IMR-90 (cell line): ENCODE data around the gene FNIP2. TPM values are rescaled to one million over a fixed set of nuclear protein-coding genes. Genes with fewer than 3 reads are reported as not detected.
A peak's percentile ranks its signal among the peaks of the same experiment; 100 is the strongest.

Source experiments
- ATAC-seq: fragments of 200-7000 bp; cut with Tn5 transposase; 2 replicates; pipeline ENCODE4 v1.9.1; 2020; ENCODE audit warnings: low read depth, mild to moderate bottlenecking, moderate library complexity
- BruUV-seq: library from RNA; stranded (reverse); fragments of 400-500 nt; replicated peaks from 2 replicates; lab custom pipeline; 2021; lab: Mats Ljungman, UMichigan
- CTCF ChIA-PET: fragments of 300-600 bp; formaldehyde crosslinking; extraction: SDS; loops from one replicate; lab custom pipeline; 2021; ENCODE audit warnings: antibody characterized with exemption; lab: Yijun Ruan, JAX
- POLR2A ChIA-PET: fragments of 300-600 bp; sonication (Branson Sonifier 250); formaldehyde crosslinking; loops from one replicate; lab custom pipeline; 2022; ENCODE audit warnings: antibody characterized with exemption; ENCODE audit not compliant: unreplicated experiment; lab: Charles Lee
- DNase-seq: peaks from one replicate; pipeline ENCODE4 v3.0.0; 2013
- H2AFZ ChIP-seq: replicated peaks from 2 replicates; pipeline ENCODE3; 2013; ENCODE audit warnings: low read length, mild to moderate bottlenecking; ENCODE audit not compliant: poor library complexity
- H2AK5ac ChIP-seq: 2 replicates; pipeline ENCODE4 v1.6.1; 2013; ENCODE audit warnings: low read depth, low read length, inconsistent platforms
- H2AK9ac ChIP-seq: replicated peaks from 2 replicates; pipeline ENCODE3; 2013; ENCODE audit warnings: mild to moderate bottlenecking, low read depth, low read length, moderate library complexity; ENCODE audit not compliant: poor library complexity
- H2BK120ac ChIP-seq: 2 replicates; pipeline ENCODE4 v1.6.1; 2013; ENCODE audit warnings: low read depth, low read length, inconsistent platforms
- H2BK15ac ChIP-seq: 3 replicates; pipeline ENCODE4 v1.6.1; 2013; ENCODE audit warnings: low read depth, low read length, inconsistent platforms
- H2BK20ac ChIP-seq: 2 replicates; pipeline ENCODE4 v1.6.1; 2013; ENCODE audit warnings: low read depth, mild to moderate bottlenecking, inconsistent platforms, low read length, moderate library complexity
- H2BK5ac ChIP-seq: 2 replicates; pipeline ENCODE4 v1.6.1; 2013; ENCODE audit warnings: mild to moderate bottlenecking, low read depth, low read length, inconsistent platforms; ENCODE audit not compliant: poor library complexity, severe bottlenecking
- H3K14ac ChIP-seq: replicated peaks from 2 replicates; pipeline ENCODE4 v1.6.1; 2013; ENCODE audit warnings: low read depth, low read length, inconsistent platforms
- H3K18ac ChIP-seq: 2 replicates; pipeline ENCODE4 v1.6.1; 2013; ENCODE audit warnings: low read depth, low read length, control low read depth
- H3K23ac ChIP-seq: 2 replicates; pipeline ENCODE4 v1.6.1; 2013; ENCODE audit warnings: low read depth, low read length, inconsistent platforms
- H3K27ac ChIP-seq: 2 replicates; pipeline ENCODE4 v1.5.1; 2013; ENCODE audit warnings: mild to moderate bottlenecking, control low read depth, low read length; ENCODE audit not compliant: insufficient read depth
- H3K27me3 ChIP-seq: 2 replicates; pipeline ENCODE4 v1.6.1; 2013; ENCODE audit warnings: low read length; ENCODE audit not compliant: control insufficient read depth, insufficient read depth
- H3K36me3 ChIP-seq: 2 replicates; pipeline ENCODE4 v1.6.1; 2013; ENCODE audit warnings: low read length, mixed read lengths; ENCODE audit not compliant: control insufficient read depth, insufficient read depth
- H3K4ac ChIP-seq: 2 replicates; pipeline ENCODE4 v1.6.1; 2013; ENCODE audit warnings: low read depth, low read length, inconsistent platforms
- H3K4me1 ChIP-seq: 2 replicates; pipeline ENCODE4 v1.6.1; 2013; ENCODE audit warnings: low read length, mixed read lengths; ENCODE audit not compliant: control insufficient read depth, insufficient read depth
- H3K4me2 ChIP-seq: 2 replicates; pipeline ENCODE4 v1.6.1; 2013; ENCODE audit warnings: low read depth, mild to moderate bottlenecking, control low read depth, low read length, moderate library complexity
- H3K4me3 ChIP-seq: 2 replicates; pipeline ENCODE4 v1.5.1; 2013; ENCODE audit warnings: low read depth, mild to moderate bottlenecking, control low read depth, low read length, moderate library complexity; ENCODE audit not compliant: insufficient read depth
- H3K56ac ChIP-seq: 2 replicates; pipeline ENCODE4 v1.6.1; 2013; ENCODE audit warnings: low read length, inconsistent platforms; ENCODE audit not compliant: insufficient read depth; ENCODE audit errors: extremely low read depth
- H3K79me1 ChIP-seq, 2 experiments: 2 replicates each; pipeline ENCODE4 v1.6.1; 2013; ENCODE audit warnings: low read length in 2 of 2, inconsistent platforms in 1 of 2, low read depth in 1 of 2
- H3K9ac ChIP-seq: 2 replicates; pipeline ENCODE4 v1.6.1; 2013; ENCODE audit warnings: low read depth, low read length, control low read depth
- H3K9me1 ChIP-seq: 2 replicates; pipeline ENCODE4 v1.6.1; 2013; ENCODE audit warnings: low read length, inconsistent platforms; ENCODE audit not compliant: insufficient read depth
- H3K9me3 ChIP-seq: 2 replicates; pipeline ENCODE4 v1.6.1; 2013; ENCODE audit warnings: low read length; ENCODE audit not compliant: control insufficient read depth, insufficient read depth
- H4K20me1 ChIP-seq: 2 replicates; pipeline ENCODE4 v1.6.1; 2013; ENCODE audit warnings: low read length, inconsistent platforms; ENCODE audit not compliant: insufficient read depth
- H4K5ac ChIP-seq: 2 replicates; pipeline ENCODE4 v1.6.1; 2013; ENCODE audit warnings: mild to moderate bottlenecking, low read depth, low read length, control low read depth
- H4K8ac ChIP-seq, 2 experiments: 2 replicates each; pipeline ENCODE4 v1.6.1; 2013; ENCODE audit warnings: low read depth in 2 of 2, low read length in 2 of 2, control low read depth in 1 of 2, inconsistent platforms in 1 of 2
- H4K91ac ChIP-seq: 2 replicates; pipeline ENCODE4 v1.6.1; 2013; ENCODE audit warnings: low read depth, low read length, inconsistent platforms; ENCODE audit not compliant: insufficient read depth
- BHLHE40 ChIP-seq: fragments of 150-350 bp; IDR thresholded peaks from 2 replicates; pipeline ENCODE4 v1.6.1; 2016; ENCODE audit warnings: mild to moderate bottlenecking, low read depth, low read length
- CEBPB ChIP-seq: IDR thresholded peaks from 2 replicates; pipeline ENCODE4 v1.6.1; 2012; ENCODE audit warnings: low read depth, low read length, improper control_type of control experiment
- FOS ChIP-seq: fragments of 150-350 bp; IDR thresholded peaks from 2 replicates; pipeline ENCODE4 v1.6.1; 2016; ENCODE audit warnings: low read depth, low read length
- MAZ ChIP-seq: IDR thresholded peaks from 2 replicates; pipeline ENCODE4 v1.6.1; 2012; ENCODE audit warnings: low read depth, mild to moderate bottlenecking, low read length, improper control_type of control experiment, moderate library complexity, borderline replicate concordance
- NFE2L2 ChIP-seq: fragments of 150-350 bp; IDR thresholded peaks from 2 replicates; pipeline ENCODE4 v1.6.1; 2016; ENCODE audit warnings: low read depth, mild to moderate bottlenecking, low read length
- POLR2A ChIP-seq: IDR thresholded peaks from 2 replicates; pipeline ENCODE4 v1.6.1; 2012; ENCODE audit warnings: mild to moderate bottlenecking, low read depth, low read length
- WGBS, 2 experiments: methylation state at CpG; one replicate each; pipeline versions ENCODE4 v1.1.5 to v1.1.7; 2013; ENCODE audit warnings: missing lambda C conversion rate in 2 of 2; ENCODE audit not compliant: insufficient read length in 1 of 2; ENCODE audit errors: extremely low coverage in 2 of 2; 5-methylcytosine and 5-hydroxymethylcytosine counted together
- dilution Hi-C: fragments of 300-500 bp; cut with HindIII; formaldehyde crosslinking; loops from one replicate; pipeline ENCODE4 v1.14.3; 2018; ENCODE audit warnings: low sequenced_read_pairs; ENCODE audit not compliant: unreplicated experiment
- in situ Hi-C: fragments of 300-500 bp; cut with MboI; formaldehyde crosslinking; loops from 3 replicates; pipeline ENCODE4 v1.14.3; 2019; ENCODE audit warnings: low sequenced_read_pairs, inconsistent platforms, mixed read lengths
- intact Hi-C: fragments of 100-400 bp; cut with micrococcal nuclease; formaldehyde crosslinking; loops from 2 replicates; pipeline ENCODE4 v1.10.0; 2022
- polyA plus RNA-seq, 3 experiments: library from polyadenylated mRNA; depleted of rRNA; stranded (reverse); fragments of >200 nt; gene quantifications; 2 replicates each; pipeline ENCODE4 v1.2.3, GENCODE V29; 2012; ENCODE audit warnings: low replicate concordance in 1 of 3
- total RNA-seq: library from RNA; depleted of rRNA; stranded (reverse); fragments of >200 nt; gene quantifications from 2 replicates; pipeline ENCODE4 v1.2.3, GENCODE V29; 2012
- TF ChIP-seq, protein P1 (sequence below): fragments of 150-350 bp; IDR thresholded peaks from 2 replicates; pipeline ENCODE4 v1.6.1; 2016; ENCODE audit warnings: low read depth, mild to moderate bottlenecking, low read length, moderate library complexity, borderline replicate concordance

Gene FNIP2
- total and polyA plus RNA-seq, 2 of the 4 experiments (the other 2 are of a cell fraction), result 4.7 to 24.6 TPM

DNA sequence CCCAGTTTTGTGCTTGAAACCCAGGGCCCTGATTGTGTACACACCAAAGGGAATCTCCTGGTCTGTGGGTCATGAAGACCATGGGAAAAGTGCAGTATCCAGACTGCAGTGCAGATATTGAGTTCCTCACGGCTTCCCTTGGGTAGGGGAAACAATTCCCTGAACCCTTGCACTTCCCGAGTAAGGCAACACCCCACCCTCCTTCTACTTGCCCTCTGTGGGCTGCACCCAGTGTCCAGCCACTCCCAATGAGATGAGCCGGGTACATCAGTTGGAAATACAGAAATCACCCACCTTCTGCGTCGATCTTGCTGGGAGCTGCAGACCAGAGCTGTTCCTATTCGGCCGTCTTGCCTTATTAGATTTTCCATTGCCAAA lies 134.2 kb downstream of the FNIP2 start:
- H3K36me3 ChIP-seq, result no peaks in the 10 kb centered on the region
- peak overlapping the region; percentile 65; the same call in 1 of the 2 replicates for H3K18ac ChIP-seq
- peak overlapping the region; percentile 40; the same call in 2 of the 3 replicates for H2BK15ac ChIP-seq
- CTCF ChIA-PET, result interaction anchor here (0.5 to 1.2 kb wide), 2 partner anchors 118 to 299 kb away, joined by 3 read pairs; no protein-coding TSS in a partner anchor
- H4K91ac ChIP-seq, result peak overlapping the region; percentile 79
- TF ChIP-seq, protein P1, sequence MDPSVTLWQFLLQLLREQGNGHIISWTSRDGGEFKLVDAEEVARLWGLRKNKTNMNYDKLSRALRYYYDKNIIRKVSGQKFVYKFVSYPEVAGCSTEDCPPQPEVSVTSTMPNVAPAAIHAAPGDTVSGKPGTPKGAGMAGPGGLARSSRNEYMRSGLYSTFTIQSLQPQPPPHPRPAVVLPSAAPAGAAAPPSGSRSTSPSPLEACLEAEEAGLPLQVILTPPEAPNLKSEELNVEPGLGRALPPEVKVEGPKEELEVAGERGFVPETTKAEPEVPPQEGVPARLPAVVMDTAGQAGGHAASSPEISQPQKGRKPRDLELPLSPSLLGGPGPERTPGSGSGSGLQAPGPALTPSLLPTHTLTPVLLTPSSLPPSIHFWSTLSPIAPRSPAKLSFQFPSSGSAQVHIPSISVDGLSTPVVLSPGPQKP, result no peak
- TF ChIP-seq NFE2L2 (no peak), POLR2A (no peak), BHLHE40 (no peak), FOS (no peak), CEBPB (no peak), MAZ (no peak)
- peak overlapping the region; percentile 65 for H2AK9ac ChIP-seq
- intact Hi-C loops (no loop called here), dilution Hi-C loops (no loop called here), in situ Hi-C loops (no loop called here)
- peak overlapping the region; percentile 78 for H2BK20ac ChIP-seq
- no peak overlapping the region for H3K9ac ChIP-seq
- WGBS, 2 experiments, result no CpG with 5 or more reads among the region's 7 CpGs
- H3K23ac ChIP-seq, result no peak overlapping the region
- peak overlapping the region; percentile 83 for H2BK120ac ChIP-seq
- POLR2A ChIA-PET, result no interaction called here
- H4K5ac ChIP-seq, result peak overlapping the region; percentile 65
- H3K4me1 ChIP-seq, result peaks cover 13% of the 10 kb centered on the region
- peaks cover 8% of the 10 kb centered on the region for H3K9me1 ChIP-seq
- ATAC-seq (no peak; the same call in 1 of the 2 replicates), DNase-seq (no peak)
- no peak overlapping the region for H3K56ac ChIP-seq
- H3K14ac ChIP-seq, result peak overlapping the region; percentile 70; the same call in 1 of the 2 replicates
- peak overlapping the region in 1 of 2 experiments; percentile 70; a peak in 2 of 4 replicates for H4K8ac ChIP-seq
- no peak overlapping the region for H3K4me3 ChIP-seq
- no peaks in the 10 kb centered on the region for H4K20me1 ChIP-seq
- H3K4ac ChIP-seq, result peak overlapping the region; percentile 83
- H2AK5ac ChIP-seq, result peak overlapping the region; percentile 72; the same call in 1 of the 2 replicates
- no peaks in the 10 kb centered on the region for H3K27me3 ChIP-seq
- H2AFZ ChIP-seq, result peak overlapping the region; percentile 24
- H2BK5ac ChIP-seq, result peak overlapping the region; percentile 60
- BruUV-seq, result no TSS peak
- H3K79me1 ChIP-seq, result peaks cover 7 to 19% of the 10 kb centered on the region in 2 experiments
- H3K9me3 ChIP-seq, result no peaks in the 10 kb centered on the region
- H3K4me2 ChIP-seq, result no peak overlapping the region
- H3K27ac ChIP-seq, result peak overlapping the region; percentile 12; the same call in 1 of the 2 replicates
